HFF-Myc (cell line): Measurements from ENCODE around the gene UTP11.
"Not testable (repeated sequence)": the region's sequence is repeated elsewhere in the genome, so short reads cannot be mapped to it uniquely, and the experiment has no call there.

Experiments used
- DNase-seq: peaks from one replicate; pipeline ENCODE4 v3.0.0-alpha.2; 2011; ENCODE audit warnings: low read depth; ENCODE audit errors: extremely low read depth
- H3K4me3 ChIP-seq: replicated peaks from 2 replicates; pipeline ENCODE4 v1.5.1; 2011; ENCODE audit warnings: low read depth, mild to moderate bottlenecking, control low read depth, low read length
- CTCF ChIP-seq: IDR thresholded peaks from 2 replicates; pipeline ENCODE4 v1.5.1; 2012; ENCODE audit warnings: mild to moderate bottlenecking, low read depth, low read length, control low read depth; ENCODE audit errors: missing control alignments

UTP11 gene

GRCh38 chr1:38012363-38013226 is at the start of gene UTP11:
UTP11 (plus strand) TSS chr1:38012734; CDS start chr1:38012803, 69 bp downstream.
- no peak for TF ChIP-seq CTCF
- peak; percentile 98 for DNase-seq
- peak within 1 kb of the TSS; percentile 73 for H3K4me3 ChIP-seq

- H3K4me3 ChIP-seq, DNase-seq: not testable (repeated sequence)
Observed at GRCh38 chr1:37964106-37964505, 48.4 kb upstream of the UTP11 start.

- TF ChIP-seq CTCF = no peak
- no peak for DNase-seq
- H3K4me3 ChIP-seq = no peak overlapping the region
Observed at GRCh38 chr1:37965301-37965700, 47.2 kb upstream of the UTP11 start.

- DNase-seq, H3K4me3 ChIP-seq: not testable (repeated sequence)
Observed at GRCh38 chr1:37973684-37974083, 38.9 kb upstream of the UTP11 start.

GRCh38 chr1:37974567-37974966 is 38.0 kb upstream of the UTP11 start:
- DNase-seq = no peak
- no peak for TF ChIP-seq CTCF
- no peak overlapping the region for H3K4me3 ChIP-seq

GRCh38 chr1:37975083-37975482 is 37.5 kb upstream of the UTP11 start:
- not testable (repeated sequence) for H3K4me3 ChIP-seq, DNase-seq
- TF ChIP-seq CTCF = peak; percentile 50

- TF ChIP-seq CTCF = no peak
Observed at GRCh38 chr1:37978541-37978940, 34.0 kb upstream of the UTP11 start.

GRCh38 chr1:37983546-37983945 is 29.0 kb upstream of the UTP11 start:
- no peak overlapping the region for H3K4me3 ChIP-seq
- DNase-seq = no peak
- no peak for TF ChIP-seq CTCF

More at GRCh38 chr1:37978541-37978940, 34.0 kb upstream of the UTP11 start:
- no peak for DNase-seq
- no peak overlapping the region for H3K4me3 ChIP-seq
